Ureter (tissue), 1 donor: Measurements from ENCODE around the gene SOX10. TPM values are rescaled to one million over a fixed set of nuclear protein-coding genes. Genes with fewer than 3 reads are reported as not detected.
A peak's percentile ranks its signal among the peaks of the same experiment; 100 is the strongest.

Source experiments
- DNase-seq: peaks from one replicate; pipeline ENCODE4 v3.0.0-alpha.2; 2020; ENCODE audit warnings: low spot score
- total RNA-seq: library from RNA; stranded (reverse); gene quantifications from one replicate; pipeline ENCODE4 v1.2.4, GENCODE V29; 2023
- donor health status: DM: yes; HTN: yes; CAD: no.

Gene SOX10
- 1.0 TPM for total RNA-seq

DNA sequence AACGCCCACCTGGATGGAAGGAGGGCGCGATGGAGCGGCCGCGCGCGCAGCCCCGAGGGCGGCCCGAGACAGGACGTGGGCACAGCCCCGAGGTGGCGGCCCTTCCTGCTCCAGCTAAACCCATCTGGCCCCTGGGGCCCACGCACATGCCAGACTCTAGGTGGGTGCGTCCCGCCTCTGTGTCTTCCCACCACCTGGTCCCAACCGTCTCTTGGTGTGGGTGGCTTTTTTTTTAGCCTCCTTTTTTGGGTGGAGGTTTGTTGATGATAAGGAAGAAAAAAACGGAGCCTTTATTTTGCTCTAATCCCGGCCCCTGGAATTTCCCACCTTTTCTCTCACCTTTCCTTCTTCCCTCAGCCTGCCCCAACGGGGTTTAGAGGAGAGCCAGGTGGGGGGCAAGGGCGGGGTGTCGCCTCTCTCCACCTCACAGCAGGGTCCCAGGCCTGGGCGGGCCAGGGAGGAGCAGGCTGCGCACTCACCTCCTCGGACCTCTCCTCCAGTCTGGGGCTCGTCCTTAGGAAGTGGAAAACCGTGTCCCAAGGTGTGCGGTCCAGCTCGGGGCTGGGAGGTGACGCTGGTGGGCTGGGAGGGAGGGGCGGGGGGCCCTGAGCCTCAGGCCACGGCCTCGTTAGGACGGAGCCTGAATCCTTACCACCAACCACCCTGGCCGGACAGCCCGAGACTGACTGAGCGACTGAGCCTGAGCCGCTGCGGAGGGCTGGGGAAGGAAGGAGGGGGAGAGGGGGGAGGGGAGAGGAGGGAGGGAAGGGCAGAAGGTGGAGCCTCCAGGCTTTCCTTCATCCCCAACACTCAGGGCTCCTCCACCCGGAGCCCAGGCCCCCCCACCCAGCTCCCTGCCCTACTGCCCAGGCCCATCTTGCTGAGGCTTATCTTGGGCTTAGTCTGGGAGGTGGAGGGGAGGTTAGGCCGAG, at the start of gene SOX10:
Gene SOX10 (minus strand): TSS at position 696 of the 932 bp plus-strand sequence. CDS start 771 bp downstream, outside the sequence.
- no peak for DNase-seq

DNA sequence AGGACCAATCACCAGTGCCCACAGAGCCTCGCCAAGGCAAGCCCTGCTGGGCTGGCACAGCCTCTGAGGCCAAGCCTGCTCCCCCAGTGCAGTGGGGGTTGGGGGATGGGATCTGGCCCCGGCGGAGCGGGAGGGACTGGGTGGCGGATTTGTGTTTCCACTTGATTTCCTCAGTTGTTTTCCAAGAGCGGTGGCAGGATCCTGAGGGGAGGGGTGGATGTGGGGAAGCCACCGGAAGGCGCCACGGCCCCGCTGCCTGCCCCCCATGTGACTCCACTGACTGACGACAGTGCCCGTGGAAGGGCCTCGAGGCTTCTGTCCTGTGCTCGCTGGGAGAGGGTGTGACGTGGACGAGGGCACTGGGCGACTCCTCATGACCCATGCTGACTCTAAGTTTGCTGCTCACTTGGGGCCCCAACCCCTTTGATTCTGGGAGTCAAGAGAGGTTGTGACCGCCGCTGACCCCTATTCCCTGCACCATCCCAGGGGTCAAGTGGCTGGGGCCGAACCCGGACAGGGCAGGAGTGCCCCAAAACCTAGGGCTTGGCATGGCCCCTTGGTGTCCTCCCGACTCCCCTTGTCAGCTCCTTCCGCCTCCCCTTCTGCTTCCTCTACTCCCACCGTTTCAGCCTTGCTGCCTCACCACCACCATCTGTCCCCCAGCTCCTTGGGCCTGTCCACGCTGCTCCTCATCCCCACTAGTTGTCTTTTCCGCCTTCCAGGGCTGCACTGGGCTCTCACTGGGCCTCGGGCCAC, 49.3 kb upstream of the SOX10 start:
- DNase-seq = no peak

DNA sequence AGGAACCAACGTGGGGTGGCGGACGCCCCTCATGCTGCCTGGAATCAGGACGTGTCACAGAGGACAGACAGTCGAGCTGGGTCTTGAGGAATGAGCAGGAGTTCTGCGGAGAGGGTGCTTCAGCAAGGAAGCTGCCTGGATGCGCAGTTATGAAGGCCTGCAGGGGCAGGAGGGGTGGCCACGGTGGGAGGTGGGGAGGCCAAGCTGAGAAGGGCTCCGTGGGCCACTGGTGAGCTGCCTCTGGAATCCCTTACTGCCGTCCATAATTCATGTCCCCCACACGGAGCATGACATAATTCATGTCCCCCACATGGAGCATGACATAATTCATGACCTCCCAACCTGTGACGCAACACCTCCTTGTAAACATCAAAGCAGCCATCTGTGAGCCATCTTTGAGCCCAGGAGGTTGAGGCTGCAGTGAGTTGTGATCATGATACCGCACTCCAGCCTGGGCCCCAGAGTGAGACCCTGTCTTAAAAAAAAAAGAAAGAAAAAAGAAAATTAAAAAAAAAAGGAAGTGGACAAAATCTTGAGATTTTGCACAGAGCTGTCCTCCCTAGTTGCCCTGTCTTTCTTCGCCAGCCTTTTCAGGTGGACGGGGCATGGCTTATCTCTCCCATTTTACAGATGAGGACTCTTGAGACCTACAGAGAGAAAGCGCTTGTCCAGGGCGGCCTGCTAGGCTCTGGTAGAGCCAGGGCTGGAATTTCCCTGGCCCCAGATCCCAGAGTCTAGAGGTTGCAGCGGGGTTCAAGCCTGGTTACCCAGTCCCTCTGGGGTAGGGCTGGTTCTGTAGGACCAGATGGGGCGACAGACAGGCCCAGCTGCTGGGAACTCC, 48.5 kb upstream of the SOX10 start:
- no peak for DNase-seq

DNA sequence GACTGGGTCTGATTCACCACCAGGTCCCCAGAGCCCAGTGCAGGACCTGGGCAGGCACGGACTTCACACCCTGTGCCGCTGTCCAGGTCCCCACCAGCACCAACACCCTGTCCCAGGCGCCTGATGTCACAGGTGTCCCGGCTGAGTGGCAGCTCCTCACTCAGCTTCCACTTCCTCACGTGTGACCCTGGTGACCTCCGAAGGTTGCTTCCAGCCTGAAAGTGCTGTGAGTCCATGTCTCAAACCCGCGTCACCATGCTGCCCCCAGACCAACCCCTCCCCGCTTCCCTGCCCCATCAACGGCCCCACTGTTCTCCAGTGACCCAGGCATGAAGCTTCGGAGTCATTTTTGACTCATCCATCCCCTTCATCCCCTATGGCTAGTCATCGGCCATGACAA, 47.1 kb upstream of the SOX10 start:
- no peak for DNase-seq

DNA sequence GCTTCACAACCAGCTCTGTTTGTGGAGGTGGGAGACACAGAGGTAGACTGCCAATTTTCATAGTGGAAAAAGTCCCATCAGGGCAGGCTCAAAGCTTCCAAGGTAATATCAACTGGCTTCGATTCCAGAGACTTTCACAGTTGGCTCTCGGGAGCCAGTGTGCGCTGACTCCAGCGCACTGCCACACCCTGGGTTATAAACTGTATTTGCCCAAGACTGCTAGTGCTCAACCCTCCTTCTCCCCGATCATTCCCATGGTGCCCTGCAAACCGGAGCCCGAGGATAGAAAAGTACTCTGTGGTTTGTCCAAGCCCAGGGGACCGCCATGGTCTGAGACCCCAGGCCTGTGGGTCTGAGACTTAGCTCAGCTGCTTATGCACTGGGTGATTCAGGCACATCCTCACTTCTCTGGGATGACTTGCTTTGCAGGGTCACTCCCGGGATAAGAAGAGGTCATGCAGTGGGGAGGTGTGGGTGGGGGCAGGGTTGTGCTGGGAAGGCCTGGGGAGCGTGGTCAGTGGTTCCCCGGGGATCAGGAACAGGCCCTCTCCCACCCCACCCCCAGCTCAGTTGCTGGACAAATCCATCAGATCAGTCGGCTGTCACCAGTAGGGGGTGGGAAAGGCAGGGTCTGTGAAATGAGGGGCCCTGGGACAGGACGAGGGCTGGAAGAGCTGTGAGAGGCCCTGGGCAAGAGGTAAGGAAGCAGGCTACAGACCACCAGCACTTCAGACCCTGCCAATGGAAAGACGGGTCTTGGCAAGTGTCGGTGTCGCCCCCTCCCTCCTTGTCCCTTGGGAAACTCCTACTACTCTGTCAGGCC, 46.2 kb upstream of the SOX10 start:
- DNase-seq = no peak

DNA sequence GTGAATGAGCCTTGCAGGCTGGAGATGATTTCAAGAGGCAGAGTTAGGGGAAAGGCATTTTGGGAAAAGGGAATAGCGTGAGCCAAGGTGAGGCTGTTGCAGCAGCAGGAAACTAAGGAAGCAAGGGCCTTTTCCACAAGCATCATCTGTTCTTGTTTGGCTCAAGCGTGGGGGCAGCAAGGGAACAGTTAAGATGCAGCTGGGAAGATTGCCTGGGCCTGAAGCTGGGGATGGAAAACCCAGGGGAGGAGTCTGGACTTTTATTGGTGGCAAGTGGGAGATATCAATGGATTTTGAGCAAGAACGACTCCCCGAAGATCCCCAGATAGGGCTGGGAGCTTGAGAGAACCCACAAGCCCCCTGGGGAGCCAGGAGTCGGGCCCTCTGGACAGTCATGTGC, 45.5 kb upstream of the SOX10 start:
- no peak for DNase-seq

DNA sequence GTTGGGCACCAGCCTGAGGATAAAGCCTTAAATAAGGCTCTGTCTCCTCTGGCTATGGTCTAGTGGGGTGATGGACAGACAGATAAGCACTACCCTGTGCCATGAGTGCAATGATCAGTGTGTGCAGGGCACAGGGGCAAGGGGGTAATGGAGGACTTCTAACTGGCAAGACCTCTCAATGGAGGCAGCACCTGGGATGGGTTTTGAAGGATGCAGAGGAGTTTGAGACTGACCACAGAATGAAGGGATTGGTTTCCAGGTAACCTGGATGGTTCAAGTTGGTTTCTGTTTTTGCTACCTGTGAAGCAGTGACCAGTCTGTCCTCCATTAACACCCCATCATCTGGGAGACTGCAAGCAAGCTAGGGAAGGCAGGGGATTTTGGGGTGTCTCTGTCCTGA, 45.0 kb upstream of the SOX10 start:
- no peak for DNase-seq

DNA sequence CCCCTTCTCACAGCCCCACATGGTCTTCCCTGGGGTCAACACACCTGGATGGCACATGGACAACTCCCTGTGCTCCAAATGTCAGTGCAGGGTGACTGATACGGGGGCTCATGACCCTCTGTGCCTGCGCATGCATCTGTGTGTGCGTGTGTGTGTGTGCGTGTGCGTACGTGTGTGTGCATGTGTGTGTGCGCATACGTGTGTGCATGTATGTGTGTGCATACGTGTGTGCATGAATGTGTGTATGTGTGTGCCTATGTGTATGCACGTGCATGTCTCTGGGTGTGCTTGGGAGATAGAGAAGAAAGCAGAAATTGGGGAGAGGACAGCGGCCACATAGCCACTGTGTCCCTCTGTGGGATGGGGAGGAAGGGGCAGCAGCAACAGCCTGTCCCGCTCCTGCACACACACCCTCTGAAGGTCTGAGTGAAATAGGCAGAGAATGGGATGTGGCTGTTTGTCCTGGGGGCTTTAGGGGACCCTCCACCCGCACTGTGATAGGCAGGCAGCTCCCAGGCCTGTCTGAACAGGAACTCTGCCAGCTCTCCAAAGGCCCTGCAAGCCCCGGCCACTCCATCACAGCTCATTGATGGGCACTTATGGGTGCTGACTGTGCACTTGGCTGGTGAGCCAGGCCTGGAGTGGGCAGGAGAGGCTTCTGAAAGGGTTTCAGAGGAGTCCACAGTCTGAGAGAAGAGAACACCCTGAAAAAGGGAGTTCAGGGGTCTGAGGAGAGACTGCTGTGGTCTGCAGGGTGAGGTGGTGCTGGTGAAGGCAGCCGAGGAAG, 44.2 kb upstream of the SOX10 start:
- DNase-seq = no peak

DNA sequence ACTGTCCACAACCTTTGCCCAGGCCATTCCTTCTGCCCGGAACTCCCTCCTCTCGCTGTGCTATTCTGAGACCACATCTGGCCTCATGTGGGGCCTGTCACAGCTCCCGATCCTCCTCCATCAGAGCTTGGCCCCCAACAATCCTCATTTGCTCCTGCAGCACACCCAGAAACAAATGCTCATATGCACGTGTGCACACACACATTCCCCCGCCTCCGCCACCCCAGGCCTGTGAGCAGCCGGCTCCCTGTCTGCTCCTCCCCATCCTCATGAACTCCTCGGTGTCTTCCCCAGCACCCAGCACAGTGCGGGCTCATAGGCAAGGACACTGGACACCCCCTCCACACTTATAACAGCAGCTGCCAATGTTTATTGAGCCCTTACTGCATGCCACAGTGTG, 43.1 kb upstream of the SOX10 start:
- DNase-seq = no peak

DNA sequence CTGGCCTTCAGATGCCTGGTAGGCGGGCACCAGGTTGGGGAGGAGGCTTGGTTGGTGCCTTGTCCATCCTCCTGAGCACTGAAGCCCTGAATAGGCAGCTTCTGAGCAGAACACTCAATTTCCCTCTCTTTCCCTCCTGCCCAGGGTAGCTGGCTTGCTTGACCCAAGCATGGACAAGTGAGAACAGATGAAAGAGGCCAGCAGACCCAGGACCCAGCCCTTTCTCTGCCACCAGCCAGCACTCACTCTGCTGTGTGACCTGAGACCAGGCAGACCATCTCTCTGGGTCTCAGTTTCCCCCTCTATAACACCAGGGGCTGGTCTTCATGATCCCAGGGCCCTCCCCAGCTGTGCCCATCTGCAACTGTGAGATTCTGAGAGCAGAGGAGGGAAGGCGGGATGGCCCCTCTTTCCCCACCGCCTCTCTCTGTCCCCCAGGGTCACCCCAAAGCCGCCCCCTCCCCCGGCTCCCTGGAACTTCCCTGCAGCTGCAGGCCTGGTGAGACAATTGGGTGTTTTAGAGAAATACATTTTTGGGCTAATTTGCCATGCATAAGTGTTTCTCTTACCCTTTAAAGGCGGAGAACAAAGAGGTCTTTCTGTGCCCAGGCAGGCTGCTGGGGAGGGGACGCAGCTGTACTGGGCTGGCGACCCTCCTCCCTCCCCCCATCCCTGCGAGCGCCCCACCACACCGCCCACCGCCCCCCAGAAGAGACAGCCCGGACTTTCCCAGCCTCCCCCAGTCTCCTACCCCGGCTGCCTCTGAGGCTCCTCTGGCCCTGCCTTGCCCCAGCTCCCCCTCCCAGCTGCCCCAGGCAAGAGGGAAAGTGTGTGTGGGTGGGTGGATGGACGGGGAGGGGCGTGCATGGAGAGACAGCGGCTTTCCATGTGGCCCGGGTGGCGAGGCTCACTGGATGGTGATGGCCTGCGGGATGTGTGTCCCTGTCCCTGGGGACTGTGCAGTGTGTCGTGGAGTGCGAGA, 42.1 kb upstream of the SOX10 start:
- no peak for DNase-seq

DNA sequence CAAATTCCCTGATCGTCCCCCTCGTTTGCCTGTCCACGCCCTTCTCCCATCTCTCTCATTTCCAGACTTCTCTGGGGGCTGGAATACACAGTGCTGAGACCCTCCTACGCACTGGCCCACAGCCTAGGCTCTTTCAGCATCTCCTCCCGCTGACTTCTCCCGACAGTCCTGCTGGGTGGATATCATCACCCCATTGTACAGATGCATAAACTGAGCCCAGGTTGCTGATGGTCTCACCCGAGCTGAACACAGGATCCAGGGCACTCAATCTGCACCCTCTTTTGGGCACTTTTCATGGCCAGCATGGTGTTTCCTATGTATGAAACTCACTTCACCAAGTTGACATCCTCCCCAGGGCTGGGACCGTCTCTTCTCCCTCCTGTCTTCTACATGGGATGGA, 41.2 kb upstream of the SOX10 start:
- DNase-seq = no peak

DNA sequence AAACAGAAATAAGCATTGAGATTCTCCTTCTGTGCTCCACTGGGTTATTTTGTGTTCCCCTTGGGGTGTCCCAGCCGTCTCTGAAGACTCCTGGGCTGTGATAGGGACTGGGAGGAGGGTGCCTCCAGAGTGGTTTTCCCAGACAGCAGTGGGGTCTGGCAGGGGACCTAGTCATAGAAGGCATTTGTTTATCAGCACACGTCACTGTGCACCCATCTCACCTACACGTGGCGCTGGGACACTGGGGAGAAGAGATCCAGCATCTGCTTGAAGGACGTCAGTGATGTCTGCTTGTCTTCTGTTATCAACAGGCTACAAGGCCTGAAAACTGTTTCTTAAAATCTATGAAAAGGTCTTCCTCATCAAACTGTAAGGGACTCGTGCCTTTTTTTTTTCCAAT, 38.7 kb upstream of the SOX10 start:
- no peak for DNase-seq

DNA sequence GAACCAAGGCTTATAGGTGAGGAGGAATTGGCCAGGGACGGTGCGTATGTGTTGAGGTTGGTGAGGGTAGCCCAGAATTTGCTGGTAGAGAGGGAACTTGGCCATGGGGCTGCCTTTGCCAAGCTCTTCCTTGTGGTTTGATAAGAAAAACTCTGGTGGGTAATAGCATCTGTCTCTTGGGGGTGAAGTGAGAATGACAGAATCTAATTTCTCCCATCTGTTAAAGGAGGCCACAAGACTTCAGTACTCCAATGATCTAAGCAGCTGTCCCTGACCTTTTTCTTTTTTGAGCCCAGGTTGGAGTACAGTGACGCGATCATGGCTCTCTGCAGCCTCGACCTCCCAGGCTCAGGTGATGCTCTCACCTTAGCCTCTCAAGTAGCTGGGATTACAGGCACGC, 36.9 kb upstream of the SOX10 start:
- no peak for DNase-seq

DNA sequence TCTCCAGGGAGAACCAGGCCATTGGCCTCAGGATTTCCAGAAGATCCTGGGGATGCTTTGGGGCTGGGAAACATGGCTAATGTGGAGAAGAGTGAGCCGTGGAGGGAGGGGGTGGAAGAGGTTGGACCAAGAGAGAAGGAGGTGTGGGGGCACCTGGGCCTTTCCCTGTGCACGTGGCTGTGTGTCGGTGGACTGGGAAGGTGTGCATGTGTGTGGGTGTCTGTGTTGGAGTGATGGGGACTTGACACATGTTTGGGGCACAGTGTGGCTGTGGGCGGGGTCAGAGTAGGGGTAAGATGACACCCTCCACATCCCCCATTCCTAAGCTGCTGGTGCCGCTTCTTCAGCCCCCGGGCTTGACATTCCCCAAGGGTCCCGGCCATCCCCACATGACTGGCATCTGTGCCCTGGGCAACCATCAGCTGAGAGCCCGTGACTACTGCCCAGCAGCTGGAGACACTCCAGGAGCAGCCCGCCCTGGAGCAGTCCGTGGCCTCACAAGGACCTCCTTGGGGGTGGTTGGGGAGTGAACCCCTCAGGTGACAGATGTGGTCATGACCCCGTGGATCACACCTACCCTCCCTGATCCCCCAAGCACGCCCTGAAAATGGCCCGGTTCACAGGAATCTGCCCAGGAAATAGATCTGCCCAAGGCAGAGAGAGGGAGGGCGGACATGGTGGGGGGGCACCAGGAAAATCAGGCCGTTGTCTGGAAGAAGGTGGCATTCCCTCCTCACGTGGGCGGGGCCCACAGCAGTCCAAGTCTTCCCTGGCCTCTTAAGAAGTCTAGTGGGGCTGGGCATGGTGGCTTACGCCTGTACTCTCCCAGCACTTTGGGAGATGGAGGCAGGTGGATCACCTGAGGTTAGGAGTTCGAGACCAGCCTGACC, 34.8 kb upstream of the SOX10 start:
- no peak for DNase-seq

DNA sequence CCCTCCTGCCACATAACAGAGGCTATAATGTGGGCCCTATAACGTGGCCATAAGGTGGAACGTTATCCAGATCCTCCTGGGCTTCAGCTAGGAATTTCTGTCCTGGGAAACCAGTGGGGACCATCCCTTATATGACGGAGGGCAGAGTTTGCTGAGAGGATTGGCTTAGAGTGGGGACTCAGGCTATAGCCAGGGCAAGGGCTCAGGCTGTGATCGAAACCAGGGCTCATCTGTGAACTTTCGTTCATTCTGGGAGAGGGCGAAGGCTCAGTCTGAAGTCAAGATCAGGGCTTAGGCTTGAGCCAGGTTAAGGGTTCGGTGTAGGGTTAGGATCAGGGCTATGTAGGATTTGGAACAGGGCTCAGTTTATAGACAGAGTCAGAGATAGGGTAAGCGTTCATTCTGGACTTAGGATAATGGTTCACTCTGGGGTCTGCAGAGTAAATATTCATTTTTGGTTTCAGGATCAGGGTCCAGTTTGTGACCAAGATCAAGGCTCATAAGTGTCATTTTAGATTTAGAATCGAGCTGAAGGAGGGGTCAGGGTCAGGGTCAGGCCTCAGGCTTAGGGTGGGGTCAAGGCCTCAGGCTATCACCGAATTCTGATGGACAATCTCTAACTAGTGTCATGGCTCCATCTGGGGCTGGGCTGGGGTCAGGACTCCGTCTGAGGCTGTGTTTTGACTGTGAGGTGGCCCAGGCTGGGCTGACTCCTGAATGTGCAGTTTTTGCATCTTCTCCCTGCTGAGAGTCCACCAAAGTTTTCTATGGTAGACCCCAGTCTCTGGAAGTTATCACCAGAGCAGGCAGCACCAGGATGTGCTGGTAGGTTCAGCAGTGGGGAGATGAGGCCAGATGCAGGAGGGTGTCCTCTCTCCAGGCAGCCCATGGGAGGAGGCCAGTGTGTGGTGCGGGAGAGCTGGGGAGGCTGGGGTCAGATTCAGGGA, 33.9 kb upstream of the SOX10 start:
- no peak for DNase-seq

DNA sequence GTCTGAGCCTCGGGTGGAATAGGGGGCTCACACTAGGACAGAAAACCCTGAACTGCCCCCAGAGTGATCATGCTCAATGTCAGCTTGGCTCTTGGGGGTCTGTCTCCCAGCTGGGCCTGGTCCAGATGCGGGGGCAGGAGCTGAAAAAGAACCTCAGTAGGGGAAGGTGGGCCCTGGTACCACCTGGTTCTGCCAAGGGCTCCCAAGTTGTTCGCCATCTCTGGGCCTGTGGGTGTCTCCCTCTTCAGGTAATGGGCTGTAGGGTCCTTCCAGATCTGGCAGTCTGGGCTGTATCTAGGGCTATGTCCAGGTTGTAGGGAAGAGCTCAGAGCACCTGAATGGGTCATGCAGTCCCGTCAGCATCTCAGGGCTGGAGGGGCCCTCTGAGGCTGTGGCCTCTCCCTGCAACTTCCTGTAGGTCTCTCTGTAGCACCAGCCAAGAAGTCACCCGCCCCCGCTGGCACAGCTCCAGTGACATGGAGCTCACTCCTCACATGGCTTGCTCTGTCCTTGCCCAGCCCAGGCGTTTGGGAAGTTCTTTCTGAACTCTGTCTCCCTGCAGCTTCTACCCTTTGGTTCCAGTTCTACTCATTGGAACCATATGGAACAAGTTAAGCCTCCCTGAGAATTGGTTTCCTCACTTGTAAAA, 33.0 kb upstream of the SOX10 start:
- DNase-seq = peak; percentile 87
